GM18873 (cell line): Measurements from ENCODE around the gene ARF5.

Source experiments
- ATAC-seq: cut with Tn5 transposase; IDR thresholded peaks from one replicate; pipeline ENCODE4 v1.9.1; 2021; ENCODE audit warnings: mild to moderate bottlenecking, moderate library complexity, moderate number of reproducible peaks; ENCODE audit not compliant: unreplicated experiment, low FRiP score

Gene ARF5

DNA sequence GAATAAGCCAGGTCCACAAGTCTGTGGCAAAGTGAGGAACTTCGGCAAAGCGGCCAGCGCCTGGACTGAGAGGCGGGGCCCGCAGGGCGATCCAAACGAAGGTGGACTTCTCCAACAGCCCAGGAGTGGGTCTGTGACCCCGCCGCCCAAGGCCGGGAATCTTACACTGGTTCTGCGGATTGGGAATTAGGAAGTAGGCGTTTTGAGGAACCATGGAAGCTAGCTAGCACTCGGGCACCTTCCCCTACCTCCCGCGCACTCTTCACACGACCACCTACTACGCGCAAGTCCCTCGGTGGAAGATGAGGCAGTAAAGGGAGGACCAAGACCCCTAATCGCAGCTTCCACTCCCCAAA, 570 bp upstream of the ARF5 start:
- ATAC-seq: no peak

- no peak for ATAC-seq
These were observed 679 bp downstream of the ARF5 start for GRCh38 chr7:127588697-127589482.

- no peak for ATAC-seq
These were observed 1.7 kb downstream of the ARF5 start for GRCh38 chr7:127589896-127590295.

DNA sequence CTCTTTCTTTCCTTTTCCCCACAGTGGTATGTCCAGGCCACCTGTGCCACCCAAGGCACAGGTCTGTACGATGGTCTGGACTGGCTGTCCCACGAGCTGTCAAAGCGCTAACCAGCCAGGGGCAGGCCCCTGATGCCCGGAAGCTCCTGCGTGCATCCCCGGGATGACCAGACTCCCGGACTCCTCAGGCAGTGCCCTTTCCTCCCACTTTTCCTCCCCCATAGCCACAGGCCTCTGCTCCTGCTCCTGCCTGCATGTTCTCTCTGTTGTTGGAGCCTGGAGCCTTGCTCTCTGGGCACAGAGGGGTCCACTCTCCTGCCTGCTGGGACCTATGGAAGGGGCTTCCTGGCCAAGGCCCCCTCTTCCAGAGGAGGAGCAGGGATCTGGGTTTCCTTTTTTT, 3.0 kb downstream of the ARF5 start:
- no peak for ATAC-seq

- ATAC-seq: no peak
These were observed 3.4 kb downstream of the ARF5 start for GRCh38 chr7:127591591-127591990.

GRCh38 chr7:127592550-127592949, 4.3 kb downstream of the ARF5 start:
- ATAC-seq: no peak

DNA sequence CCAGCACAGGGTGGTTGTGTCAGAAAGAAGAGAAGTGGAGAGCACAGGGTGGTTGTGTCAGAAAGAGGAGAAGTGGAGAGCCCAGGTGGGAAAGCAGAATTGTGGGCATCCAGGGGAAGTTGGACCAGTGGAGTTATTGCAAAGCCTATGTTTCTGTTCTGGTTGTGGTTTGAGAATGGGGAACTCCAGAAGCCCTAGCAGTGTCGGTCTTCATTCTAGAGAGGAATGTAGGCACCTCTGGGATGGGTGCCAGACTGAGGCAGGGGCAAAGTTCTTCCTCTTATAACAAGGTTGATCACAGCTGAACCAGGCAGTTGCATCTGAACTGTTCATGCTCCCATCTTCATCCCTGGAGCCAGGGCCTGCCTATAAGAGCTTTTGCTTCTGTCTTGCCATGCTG, 6.3 kb downstream of the ARF5 start:
- no peak for ATAC-seq

- no peak for ATAC-seq
These were observed 7.5 kb downstream of the ARF5 start for GRCh38 chr7:127595737-127596136.

GRCh38 chr7:127598318-127598717, 10.1 kb downstream of the ARF5 start:
- no peak for ATAC-seq

DNA sequence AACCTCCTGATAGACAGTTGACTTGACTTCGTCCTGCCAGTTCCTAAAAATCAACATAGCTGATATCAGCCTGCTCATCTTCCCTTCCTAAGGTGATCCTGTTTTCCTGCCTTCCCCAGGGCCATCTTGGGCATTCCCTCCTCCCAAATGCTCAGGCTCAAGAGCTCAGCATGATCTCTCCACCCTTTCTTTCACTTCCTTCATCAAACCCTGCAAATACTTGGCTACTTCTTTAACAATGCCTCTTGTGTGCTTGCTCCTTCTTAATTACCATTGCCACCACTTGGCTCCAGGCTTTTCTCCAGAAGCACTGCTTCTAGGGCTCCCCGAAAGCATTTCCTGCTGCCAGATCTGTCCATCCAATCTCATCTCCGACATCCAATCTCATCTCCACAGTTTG, 12.7 kb downstream of the ARF5 start:
- ATAC-seq: no peak

DNA sequence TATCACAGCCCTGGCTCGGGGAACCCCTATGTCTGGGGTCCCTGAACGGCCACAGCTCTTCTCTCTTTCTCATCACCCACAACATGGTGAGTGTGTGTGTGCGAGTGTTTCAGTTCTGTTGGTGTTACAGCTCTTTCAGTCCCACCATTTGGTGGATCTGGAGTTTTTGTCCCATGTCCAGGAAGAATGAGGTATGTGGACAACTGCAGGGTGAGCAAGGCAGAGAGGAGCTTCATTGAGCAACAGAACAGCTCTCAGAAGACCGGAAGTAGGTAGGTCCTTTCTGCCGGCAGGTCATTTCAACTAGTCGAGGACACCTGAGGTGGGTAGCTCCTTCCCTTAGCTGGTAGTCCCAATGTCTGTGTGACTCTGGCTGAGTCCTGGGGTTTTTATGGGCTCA, 20.2 kb downstream of the ARF5 start:
- ATAC-seq: no peak

GRCh38 chr7:127609297-127609696, 21.1 kb downstream of the ARF5 start:
- ATAC-seq: no peak

DNA sequence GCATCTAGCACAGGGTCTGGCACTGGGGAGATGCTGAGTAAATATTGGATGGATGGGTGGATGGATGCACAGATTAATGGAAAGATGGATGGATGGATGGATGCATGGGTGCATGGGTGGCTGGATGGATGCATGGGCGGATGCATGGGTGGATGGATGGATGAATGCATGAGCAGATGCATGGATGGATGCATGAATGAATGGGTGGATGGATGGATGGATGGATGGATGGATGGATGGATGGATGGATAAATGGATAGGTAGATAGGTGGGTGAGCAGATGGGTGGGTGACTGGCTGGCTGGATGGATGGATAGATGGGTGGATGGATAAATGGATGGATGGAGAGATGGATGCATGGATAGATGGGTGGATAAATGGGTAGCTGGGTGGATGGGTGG, 24.1 kb downstream of the ARF5 start:
- ATAC-seq: no peak

DNA sequence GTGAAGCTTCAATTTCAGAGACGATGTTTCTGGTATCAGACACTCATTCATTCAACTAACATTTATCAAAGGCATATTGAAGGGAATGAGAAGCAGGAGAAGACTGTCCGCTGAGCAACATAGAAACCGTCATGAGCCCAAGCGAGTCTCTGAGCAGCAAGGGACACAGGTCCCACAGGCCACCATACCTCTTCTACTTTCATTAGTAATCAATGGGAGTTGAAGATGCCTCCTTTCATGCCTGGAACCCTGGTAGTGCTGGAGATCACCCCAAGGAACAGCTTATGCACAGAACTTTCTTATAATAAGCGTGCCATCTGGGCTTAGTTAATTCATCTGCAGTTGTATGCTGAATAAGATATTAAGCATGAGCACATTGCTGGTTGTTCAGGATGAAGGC, 28.5 kb downstream of the ARF5 start:
- ATAC-seq: no peak

- ATAC-seq: no peak
These were observed 29.8 kb downstream of the ARF5 start, which contains the start of gene PAX4 for GRCh38 chr7:127618042-127618441. PAX4 (minus strand) TSS chr7:127618142; CDS start chr7:127615928, 2,214 bp downstream.

DNA sequence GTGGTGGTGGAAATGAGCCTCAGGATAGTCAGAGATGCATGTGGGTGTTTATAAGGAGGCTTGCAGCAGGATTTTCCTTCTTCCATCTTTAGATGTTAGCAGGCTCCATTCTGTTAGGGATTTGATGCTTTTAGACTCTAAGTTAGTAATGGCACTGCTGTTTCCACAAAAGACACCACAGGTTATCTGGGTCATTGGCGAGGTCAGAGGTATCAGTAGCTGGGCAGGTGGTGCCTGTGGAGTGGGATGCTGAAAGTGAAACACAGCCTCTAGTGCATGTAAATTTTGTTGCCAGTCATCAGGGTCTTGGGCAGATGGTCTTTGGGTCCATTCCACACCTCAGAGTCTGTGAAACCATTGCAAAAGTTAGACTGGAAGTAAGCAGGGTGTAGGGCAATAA, 30.6 kb downstream of the ARF5 start:
- no peak for ATAC-seq

GRCh38 chr7:127619681-127620405, 31.6 kb downstream of the ARF5 start:
- no peak for ATAC-seq

GRCh38 chr7:127620406-127621233, 32.4 kb downstream of the ARF5 start:
- ATAC-seq: no peak

- no peak for ATAC-seq
These were observed 37.1 kb downstream of the ARF5 start for GRCh38 chr7:127625331-127625730.

DNA sequence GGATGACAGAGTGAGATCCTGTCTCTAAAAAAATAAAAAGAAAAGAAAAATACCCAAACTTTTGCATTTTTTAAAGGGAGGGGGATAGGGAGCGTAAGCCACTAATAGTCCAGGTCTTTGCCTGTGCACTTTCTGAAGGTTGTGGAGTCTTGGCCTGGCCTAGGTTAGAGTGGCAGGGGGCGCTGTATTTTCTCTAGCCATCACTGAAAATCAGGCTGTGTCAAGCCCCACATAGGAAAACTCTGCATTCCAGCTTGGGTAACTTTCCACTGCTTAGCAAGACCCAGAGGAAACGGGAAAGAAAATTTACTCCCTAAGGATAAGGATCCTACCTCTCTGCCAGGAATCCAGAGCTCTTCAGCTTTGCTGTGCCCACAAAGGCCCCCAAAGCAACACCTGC, 40.2 kb downstream of the ARF5 start:
- no peak for ATAC-seq

- ATAC-seq: no peak
These were observed 41.1 kb downstream of the ARF5 start for GRCh38 chr7:127629268-127629854.
